HG02623 (cell line): ENCODE results near the gene TMEM126B.

Source experiments
- ATAC-seq: cut with Tn5 transposase; IDR thresholded peaks from one replicate; pipeline ENCODE4 v1.9.1; 2021; ENCODE audit warnings: moderate library complexity; ENCODE audit not compliant: unreplicated experiment

TMEM126B gene

GRCh38 chr11:85680897-85681296 lies 52.5 kb downstream of the TMEM126B start:
- ATAC-seq = no peak

GRCh38 chr11:85682330-85683305 lies 54.2 kb downstream of the TMEM126B start:
- peak; percentile 83 for ATAC-seq

DNA sequence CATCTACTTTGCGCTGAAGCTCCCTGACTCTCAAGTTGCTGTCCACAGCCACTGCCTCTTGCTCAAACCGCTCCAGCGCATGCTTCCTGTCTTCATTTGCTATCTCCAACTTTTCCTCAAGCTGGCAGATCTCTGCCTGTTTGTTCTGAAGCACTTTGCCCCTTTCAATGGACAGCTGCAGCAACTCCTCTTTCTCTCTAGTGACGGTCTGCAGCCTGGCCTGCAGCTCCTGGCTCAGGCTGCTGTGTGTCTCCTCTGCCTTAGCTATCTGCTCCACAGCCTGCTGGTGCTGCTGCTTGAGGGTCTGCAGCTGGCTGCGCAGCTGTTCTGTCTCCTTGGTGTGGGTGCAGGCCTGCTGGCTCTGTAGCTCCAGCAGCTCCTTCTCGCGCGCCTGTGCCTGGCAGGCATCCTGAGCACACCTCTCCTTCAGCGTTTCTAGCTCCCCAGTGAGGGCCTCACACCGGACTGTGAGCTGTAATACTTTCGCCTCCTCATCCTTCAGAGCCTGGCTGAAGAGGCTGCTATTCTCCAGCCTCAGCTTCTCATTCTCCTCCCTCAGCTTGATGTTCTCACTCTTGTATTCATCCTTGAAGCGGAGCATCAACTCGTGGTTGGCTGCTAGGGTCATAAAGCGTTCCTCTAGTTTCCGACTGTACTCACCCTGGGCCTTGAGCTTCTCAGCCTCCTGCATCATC lies 56.9 kb downstream of the TMEM126B start:
- ATAC-seq = no peak

GRCh38 chr11:85685820-85686459 lies 57.5 kb downstream of the TMEM126B start, which contains the start of gene CCDC89:
Gene CCDC89, minus strand, starts transcription at chr11:85686195. Its CDS starts 65 bp downstream, at chr11:85686130.
- ATAC-seq = no peak
